Daoy (cell line): Measurements from ENCODE around the gene KRTAP5-5. TPM values are rescaled to one million over a fixed set of nuclear protein-coding genes. Genes with fewer than 3 reads are reported as not detected.
"Not testable (repeated sequence)": the region's sequence is repeated elsewhere in the genome, so short reads cannot be mapped to it uniquely, and the experiment has no call there.

Experiments
- DNase-seq: peaks from one replicate; pipeline ENCODE4 v3.0.0-alpha.2; 2015; ENCODE audit warnings: low read depth
- total RNA-seq: library from RNA; depleted of rRNA; stranded (reverse); fragments of >200 nt; shearing (Covaris generic); gene quantifications from 2 replicates; pipeline ENCODE4 v1.2.3, GENCODE V29; 2014; rRNA removed

The KRTAP5-5 gene, protein sequence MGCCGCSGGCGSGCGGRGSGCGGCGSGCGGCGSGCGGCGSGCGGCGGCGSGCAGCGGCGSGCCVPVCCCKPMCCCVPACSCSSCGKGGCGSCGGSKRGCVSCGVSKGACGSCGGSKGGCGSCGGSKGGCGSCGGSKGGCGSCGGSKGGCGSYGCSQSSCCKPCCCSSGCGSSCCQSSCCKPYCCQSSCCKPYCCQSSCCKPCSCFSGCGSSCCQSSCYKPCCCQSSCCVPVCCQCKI
- total RNA-seq = not detected in 2 replicates

DNA sequence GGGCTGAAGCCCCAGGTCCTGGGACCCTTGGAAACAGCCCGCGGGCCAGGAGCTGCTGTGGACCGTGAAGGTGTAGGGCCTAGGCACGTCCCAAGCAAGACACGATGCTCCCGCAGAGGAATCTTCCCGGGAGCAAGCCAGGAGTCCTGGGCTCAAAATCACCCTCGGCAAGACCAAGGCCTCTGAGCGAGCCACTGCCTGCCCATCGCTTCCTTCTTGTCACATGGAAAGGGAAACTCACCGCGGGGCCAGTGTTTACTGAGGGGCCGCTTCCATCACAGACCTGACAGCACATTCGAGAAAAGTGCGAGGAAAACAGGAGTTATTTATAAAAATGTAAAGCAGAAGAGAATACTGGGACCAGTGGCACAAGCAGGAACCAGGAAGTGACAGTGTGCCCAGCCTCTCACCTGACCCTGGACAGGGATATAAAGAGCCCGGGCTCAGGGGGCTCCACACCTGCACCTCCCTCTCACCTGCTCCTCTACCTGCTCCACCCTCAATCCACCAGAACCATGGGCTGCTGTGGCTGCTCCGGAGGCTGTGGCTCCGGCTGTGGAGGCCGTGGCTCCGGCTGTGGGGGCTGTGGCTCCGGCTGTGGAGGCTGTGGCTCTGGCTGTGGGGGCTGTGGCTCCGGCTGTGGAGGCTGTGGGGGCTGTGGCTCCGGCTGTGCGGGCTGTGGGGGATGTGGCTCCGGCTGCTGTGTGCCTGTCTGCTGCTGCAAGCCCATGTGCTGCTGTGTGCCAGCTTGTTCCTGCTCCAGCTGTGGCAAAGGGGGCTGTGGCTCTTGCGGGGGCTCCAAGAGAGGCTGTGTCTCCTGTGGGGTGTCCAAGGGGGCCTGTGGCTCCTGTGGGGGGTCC, at the start of gene KRTAP5-5:
Gene KRTAP5-5, plus strand, starts transcription at position 450 of the 860 bp plus-strand sequence. Its CDS starts 66 bp downstream, at position 516.
- DNase-seq = no peak

DNA sequence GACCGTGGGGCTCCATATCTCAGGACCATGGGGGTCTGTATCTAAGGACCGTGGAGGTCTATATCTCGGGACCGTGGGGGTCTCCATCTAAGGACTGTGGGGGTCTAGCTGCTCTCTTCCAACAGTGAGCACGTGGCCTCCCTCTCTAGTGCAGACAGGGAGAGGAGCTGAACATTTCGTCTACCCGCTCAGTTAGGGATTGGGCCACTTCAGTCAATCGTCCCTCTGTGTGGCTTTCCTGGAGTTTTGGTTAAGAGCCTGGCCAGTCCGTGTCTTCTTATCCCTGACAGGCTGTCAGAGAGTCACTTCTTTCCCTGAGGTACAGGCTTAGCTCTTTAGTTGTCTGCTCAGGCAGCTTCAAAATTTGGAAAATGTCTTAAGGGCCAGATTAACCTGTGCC, 47.6 kb upstream of the KRTAP5-5 start:
- no peak for DNase-seq

DNA sequence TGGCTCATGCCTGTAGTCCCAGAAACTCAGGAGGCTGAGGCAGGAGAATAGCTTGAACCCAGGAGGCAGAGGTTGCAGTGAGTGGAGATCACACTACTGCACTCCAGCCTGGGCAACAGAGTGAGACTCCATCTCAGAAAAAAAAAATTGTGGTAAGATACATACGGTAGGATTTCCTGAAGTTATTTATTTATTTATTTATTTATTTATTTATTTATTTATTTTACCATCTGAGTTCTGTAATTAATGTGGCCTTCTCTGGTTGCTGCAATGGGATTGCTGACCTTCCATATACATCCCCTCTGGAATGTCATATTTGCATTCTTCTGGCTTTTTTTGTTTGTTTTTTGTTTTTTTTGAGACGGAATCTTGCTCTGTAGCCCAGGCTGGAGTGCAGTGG, 46.7 kb upstream of the KRTAP5-5 start:
- not testable (repeated sequence) for DNase-seq

DNA sequence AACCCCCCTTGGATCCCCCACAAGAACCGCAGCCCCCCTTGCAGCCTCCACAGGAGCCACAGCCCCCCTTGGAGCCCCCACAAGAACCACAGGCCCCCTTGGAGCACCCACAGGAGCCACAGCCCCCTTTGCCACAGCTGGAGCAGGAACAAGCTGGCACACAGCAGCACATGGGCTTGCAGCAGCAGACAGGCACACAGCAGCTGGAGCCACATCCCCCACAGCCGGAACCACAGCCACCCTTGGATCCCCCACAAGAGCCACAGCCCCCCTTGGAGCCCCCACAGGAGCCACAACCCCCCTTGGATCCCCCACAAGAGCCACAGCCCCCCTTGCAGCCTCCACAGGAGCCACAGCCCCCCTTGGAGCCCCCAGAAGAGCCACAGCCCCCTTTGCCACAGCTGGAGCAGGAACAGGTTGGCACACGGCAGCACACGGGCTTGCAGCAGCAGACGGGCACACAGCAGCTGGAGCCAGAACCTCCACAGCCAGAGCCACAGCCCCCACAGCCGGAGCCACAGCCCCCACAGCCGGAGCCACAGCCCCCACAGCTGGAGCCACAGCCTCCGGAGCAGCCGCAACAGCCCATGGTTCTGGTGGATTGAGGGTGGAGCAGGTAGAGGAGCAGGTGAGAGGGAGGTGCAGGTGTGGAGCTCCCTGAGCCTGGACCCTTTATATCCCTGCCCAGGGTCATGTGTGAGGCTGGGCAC, 44.8 kb upstream of the KRTAP5-5 start, which contains the start of gene KRTAP5-1:
Gene KRTAP5-1, minus strand, starts transcription at position 623 of the 710 bp plus-strand sequence. Its CDS starts 34 bp downstream, at position 589.
- not testable (repeated sequence) for DNase-seq

- DNase-seq = no peak
Observed at GRCh38 chr11:1586699-1587098, 42.9 kb upstream of the KRTAP5-5 start.

- DNase-seq = not testable (repeated sequence)
Observed at GRCh38 chr11:1589191-1589963, 40.2 kb upstream of the KRTAP5-5 start.

DNA sequence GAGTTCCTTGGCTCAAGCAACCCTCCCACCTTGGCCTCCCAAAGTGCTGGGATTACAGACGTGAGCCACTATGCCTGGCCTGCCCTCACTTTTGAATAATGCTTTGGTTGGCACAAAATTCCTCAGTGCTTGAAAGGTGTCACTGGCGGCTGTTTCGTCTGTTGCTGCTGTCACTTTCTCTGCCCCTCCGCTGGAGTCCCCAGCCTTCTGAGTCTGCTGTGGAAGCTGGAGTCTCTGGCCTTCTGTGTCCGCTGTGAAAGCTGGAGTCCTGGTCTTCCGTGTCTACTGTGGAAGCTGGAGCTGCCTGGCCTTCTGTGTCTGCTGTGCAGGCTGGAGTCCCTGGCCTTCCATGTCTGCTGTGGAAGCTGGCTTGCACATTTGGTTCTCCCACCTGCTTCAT, 39.6 kb upstream of the KRTAP5-5 start:
- no peak for DNase-seq

GRCh38 chr11:1592628-1593027, 36.9 kb upstream of the KRTAP5-5 start:
- no peak for DNase-seq

- not testable (repeated sequence) for DNase-seq
Observed at GRCh38 chr11:1595994-1596575, 33.5 kb upstream of the KRTAP5-5 start.

- DNase-seq = not testable (repeated sequence)
Observed at GRCh38 chr11:1596576-1597121, 32.9 kb upstream of the KRTAP5-5 start.

- no peak for DNase-seq
Observed at GRCh38 chr11:1597331-1597993, 32.1 kb upstream of the KRTAP5-5 start.

DNA sequence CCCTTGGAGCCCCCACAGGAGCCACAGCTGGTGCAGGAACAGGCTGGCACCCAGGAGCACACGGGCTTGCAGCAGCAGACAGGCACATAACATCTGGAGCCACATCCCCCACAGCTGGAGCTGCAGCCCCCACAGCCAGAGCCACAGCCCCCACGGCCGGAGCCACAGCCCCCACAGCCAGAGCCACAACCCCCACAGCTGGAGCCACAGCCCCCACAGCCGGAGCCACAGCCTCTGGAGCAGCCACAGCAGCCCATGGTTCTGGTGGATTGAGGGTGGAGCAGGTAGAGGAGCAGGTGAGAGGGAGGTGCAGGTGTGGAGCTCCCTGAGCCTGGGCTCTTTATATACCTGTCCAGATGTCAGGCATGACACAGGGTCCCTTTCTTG, 31.6 kb upstream of the KRTAP5-5 start, which contains the start of gene KRTAP5-2:
Gene KRTAP5-2, minus strand, starts transcription at position 301 of the 387 bp plus-strand sequence. Its CDS starts 44 bp downstream, at position 257.
- no peak for DNase-seq

- DNase-seq = not testable (repeated sequence)
Observed at GRCh38 chr11:1598406-1598805, 31.2 kb upstream of the KRTAP5-5 start.

DNA sequence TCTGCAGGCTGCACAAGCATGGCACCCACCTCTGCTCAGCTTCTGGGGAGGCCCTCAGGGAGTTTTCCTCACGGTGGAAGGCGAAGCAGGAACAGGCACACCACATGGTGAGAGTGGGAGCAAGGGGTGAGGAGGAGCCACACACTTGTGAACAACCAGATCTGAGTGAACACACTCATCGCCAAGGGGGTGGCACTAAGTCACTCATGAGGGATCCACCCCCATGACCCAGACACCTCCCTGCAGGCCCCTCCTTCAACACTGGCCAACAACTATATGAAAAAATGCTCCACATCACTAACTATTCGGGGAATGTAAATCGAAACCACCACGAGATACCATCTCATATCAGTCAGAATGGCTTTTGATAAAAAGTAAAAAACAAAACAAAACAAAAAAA, 30.8 kb upstream of the KRTAP5-5 start:
- peak; percentile 25 for DNase-seq

- no peak for DNase-seq
Observed at GRCh38 chr11:1600626-1601025, 28.9 kb upstream of the KRTAP5-5 start.

DNA sequence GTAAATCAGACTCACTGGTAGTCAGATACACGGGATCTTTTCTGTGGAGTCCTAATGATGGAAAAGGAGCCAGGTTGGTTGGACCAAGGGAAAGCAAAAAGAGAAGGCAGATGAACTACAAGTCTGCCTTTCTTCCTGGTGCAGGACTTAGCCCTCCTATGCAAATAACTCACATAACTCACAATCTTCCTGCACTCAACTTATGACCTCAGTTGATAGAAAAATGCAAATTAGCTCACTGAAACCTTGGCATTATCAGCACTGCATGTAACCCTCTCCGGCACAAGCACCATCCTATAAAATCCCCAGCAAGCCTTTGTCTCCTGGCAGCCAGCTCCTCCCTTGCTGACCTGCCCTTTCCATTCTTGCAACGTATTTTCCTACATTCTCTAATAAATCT, 27.9 kb upstream of the KRTAP5-5 start:
- not testable (repeated sequence) for DNase-seq

GRCh38 chr11:1603629-1604028, 25.9 kb upstream of the KRTAP5-5 start:
- DNase-seq = no peak

- DNase-seq = no peak
Observed at GRCh38 chr11:1604181-1604580, 25.4 kb upstream of the KRTAP5-5 start.

DNA sequence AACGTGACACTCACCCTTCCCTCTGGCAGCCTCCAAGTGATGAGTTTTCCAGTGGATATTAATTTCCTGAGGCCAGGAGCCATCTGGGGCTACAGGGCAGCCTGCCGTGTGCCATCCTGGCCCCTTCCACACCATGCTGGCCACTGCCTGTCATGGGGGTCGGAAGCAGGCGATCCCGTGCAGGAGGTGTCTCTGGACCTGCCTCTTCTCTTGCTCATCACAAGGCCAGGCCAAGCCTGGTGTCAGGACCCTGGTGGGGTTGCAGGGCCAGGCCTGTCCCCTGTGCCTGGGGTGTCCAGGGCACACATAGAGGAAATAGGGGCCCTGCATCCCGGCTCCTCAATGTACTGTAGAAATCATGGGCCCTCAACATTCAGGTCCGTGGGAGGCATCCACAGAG, 24.9 kb upstream of the KRTAP5-5 start:
- no peak for DNase-seq

GRCh38 chr11:1605923-1606322, 23.7 kb upstream of the KRTAP5-5 start:
- DNase-seq = not testable (repeated sequence)
